HG02852 (cell line): ENCODE data around the gene CALML5.

Source experiments
- ATAC-seq: cut with Tn5 transposase; IDR thresholded peaks from one replicate; pipeline ENCODE4 v1.9.1; 2021; ENCODE audit warnings: mild to moderate bottlenecking, moderate library complexity; ENCODE audit not compliant: unreplicated experiment

CALML5 gene

DNA sequence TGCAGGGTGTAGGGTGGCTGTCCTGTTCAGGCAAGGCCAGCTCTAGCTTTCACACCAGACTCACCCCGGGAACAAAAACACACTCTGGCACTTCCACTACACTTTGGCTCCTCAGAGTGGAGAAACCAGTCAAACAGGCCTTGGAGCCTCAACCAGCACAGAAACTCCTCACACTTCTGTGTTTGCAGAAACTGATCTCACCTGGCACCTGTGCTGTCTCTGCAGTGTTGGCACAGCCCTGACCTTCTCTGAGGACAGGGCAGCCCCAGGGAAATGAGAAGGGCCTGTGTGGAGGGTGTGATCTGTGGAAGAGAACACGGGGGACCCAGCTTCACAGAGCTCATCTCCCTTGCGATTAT, 4.1 kb upstream of the CALML5 start:
- ATAC-seq, result no peak

DNA sequence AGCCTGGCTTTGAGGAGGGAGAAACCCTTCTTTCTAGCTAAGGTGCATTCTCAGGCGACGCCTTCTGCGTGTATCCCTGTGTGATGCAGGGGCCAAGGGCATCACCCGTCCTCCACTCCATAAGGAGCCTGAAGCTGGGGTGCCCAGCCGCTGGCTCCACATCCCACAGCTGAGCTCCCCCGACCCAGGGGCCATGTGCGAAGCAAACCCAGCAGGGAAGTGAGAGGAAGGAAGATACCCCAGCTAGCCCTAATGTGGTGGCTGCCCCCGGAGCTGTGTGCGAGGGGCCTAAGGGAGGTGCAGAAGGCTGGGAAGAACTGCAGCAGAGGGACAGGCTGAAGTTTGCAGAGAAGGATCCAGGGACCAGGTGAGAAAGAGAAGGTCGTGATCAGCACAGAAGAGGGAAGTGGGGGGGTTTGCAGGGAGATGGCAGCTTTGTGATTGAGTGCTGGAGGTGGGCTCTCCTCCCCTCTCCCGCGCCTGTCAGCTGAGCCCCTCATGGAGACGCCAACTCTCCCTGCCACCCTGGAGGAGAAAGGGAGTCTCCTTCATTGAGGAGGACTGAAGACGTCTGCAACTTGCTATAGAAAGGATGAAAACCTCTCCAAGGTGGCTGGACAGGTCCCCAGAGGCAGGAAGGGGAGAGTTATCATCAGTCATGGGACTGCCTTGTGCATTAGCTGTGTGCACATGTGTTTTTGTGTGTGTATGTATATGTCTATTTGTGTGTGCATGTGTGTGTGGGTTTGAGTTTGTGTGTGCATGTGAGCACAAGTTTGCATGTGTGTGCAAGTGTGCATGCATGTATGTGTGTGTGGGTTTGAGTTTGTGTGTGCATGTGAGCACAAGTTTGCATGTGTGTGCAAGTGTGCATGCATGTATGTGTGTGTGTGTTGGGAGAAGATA, 3.5 kb upstream of the CALML5 start:
- ATAC-seq, result no peak

DNA sequence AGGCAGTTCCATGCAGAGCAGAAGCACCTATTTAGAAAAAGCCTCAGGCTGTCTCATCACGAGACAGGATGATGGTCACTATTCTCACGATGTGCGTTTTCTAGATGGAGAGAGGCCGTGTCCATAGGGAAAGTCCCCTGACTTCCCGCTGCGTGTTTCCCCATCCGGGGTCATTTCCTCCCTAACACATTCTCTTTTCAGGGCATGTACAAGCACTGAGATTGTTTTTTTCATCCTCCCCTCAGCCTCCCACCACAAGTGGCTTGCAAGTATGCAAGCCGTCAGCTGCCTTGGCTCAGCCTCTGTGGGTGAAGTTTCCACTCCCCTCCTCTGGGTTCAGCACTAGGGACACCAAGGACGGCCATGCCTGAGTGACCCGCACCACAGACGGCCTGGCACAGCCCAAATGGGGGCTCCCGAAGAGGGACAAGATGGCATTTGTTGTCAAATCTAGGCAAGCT, 2.7 kb upstream of the CALML5 start:
- no peak for ATAC-seq

DNA sequence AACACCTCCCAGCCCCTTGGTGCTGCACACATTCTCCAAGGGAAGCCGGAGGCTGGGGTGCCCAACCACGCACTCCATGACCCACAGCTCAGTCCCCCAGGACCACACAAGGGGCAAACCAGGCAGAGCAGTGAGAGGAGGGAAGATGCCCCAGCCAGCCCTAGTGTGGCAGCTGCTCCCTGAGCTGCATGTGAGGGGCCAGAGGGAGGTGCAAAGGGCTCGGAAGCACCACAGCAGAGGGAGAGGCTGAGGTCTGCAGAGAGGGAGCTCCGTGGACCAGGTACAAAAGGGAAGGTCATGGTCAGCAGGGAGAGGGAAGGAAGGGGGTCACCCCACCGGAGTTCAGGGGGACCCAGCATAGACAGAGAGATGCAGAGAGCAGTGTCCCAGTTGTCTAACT, 1.5 kb upstream of the CALML5 start:
- no peak for ATAC-seq

DNA sequence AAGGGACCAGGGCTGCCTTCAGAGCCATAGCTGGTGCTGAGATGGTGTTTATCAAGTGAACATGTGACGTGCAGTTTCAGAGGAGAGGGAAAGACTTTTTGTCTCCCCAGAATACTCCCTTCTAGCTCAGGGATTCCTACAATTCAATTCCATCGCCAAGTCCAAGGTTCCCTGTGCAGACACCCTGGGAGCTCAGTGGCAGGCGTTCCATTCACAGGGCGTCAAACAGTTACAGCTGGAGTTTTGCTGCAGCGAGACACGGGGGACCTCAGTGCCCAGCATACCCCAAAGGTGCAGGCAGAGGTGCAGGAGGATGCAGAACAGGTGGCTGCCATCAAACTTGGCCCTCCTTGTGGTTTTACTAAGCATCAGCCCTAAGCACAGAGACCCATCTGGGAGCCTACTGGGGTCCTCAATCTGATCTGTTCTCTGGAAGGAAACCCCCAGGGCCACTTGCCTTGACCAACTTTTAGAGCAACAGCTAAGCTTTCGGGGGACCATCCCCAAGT, 846 bp upstream of the CALML5 start:
- ATAC-seq, result no peak

DNA sequence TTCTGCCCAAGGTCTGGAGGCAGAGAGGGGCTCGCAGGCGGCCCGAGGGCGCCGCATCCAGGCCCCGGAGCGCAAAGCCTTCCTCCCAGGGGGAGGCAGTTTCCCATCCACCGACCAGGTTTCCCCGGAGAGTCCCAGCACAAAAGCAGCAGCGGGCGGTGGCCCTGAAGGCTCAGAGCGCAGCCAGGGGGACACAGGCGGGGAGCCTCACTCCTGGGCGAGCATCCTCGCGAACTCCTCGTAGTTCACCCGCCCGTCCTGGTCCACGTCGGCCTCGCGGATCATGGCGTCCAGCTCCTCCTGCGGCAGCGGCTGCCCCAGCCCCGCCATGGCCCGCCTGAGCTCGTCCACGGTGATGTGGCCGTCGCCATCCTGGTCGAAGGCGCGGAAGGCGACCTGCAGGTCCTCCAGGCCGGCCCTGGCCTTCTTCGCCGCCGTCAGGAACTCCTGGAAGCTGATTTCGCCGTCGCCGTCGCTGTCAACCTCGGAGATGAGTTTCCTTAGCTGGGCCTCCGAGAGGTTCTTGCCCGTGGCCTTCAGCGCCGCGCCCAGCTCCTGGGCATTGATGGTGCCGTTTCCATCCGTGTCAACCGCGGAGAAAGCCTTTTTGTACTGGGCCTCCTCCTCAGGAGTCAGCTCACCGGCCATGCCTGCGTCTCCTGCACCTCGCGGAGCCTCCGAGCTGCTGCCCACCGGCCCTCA, 428 bp downstream of the CALML5 start:
- no peak for ATAC-seq

DNA sequence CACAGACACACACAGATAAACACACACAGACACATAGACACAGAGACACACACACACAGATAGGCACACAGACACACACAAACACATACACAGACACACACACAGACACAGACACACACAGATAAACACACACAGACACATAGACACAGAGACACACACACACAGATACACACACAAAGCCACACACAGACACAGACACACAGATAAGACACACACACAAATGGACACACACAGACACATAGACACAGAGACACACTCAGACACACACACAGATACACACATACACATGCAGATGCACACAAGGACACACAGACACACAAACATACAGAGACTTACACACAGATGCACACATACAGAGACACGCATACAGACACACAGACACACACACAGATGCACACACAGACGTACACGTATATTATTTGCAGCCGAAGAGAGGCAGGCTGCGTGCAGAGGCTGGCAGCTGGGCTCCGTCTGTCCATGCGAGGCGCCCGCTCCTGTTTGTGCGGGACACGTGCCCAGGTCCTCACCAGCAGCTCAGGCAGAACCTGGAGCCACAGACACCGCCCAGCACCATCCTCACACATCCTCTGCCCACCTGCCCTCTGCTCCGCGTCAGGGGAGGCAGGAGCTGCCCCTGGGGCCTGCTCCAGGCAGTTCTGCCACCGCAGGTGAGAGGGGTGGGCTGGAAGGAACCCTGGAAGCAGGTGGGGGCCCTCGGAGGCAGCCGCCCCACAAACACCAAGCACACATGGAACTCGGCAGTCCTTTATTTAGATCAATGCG, 1.2 kb downstream of the CALML5 start:
- no peak for ATAC-seq

DNA sequence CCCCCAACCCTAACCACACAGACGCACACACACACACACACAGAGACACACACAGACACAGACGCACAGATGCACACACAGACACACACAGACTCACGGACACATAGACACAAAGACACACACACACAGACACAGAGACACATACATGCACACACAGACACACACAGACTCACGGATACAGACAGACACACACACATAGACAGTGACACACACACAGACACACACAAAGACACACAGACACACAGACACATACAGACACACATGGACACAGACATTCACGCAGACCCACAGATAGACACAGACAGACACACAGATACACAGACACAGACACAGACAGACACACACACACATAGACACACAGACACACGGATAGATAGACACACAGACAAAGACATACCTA, 2.1 kb downstream of the CALML5 start:
- no peak for ATAC-seq

DNA sequence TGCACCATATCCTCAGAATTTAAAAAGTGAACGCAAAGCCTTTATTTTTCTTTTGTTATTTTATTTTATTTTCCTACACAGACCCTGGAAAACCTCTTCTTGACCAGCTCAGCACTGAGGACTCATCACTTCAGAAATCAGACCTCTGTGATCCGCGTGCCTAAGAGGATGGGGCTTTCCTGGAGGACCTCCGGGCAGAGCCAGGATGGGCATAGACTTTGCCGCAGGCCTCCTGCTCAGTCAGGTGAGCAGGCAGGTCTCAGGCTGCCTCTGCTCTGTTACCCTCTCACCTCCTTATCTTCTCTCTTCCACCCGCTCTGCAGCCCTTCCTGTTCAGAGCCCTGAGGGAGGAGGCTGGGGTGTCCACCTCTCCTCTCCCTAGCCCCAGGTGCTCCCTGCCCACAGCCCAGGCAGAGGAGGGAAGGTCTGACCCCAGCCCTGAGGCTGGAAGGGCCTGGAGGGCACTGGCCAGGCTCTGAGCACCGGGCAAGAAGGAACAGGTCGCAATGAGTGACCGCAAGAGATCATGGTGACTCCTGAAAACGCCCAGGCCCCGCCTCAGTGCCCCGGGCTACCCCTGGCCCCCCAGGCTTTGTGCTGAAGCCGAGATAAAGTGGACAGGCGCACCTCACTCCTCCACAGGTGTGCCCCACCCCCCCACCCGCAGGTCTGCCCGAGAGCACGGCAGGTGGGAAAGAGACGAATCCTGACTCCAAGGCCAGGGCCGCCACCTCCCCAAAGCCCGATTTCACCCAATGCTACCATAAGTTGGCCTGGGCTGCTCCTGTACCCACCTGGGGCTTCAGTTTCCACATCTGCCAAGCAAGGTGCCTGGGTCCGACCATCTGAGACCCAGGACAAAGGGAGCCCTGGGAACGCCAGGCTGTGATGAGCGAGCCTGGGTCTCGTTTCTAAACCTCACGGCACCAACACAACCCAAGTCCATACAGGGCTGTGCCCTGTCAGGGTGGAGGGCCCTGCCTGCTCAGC, 2.8 kb downstream of the CALML5 start:
- ATAC-seq, result no peak

DNA sequence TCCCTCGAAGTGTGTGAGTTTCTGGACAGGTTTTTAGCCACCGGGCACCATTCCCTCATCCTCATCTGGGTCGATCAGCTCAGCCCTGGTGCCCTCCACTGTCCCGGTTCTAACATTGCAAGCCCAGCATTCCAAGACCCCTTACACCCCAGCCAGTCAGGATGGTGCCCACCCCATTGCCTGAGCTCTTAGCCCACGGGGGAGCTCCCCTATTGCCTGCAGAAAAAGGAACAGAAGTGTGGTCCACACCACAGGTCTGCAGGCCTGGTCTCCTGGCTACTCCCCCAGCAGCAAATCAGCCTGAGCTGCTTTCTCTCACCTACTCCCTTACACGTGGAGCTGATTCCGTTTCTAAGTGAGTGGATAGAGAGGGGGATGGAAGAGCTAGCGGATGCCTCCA, 4.8 kb downstream of the CALML5 start:
- ATAC-seq, result no peak

DNA sequence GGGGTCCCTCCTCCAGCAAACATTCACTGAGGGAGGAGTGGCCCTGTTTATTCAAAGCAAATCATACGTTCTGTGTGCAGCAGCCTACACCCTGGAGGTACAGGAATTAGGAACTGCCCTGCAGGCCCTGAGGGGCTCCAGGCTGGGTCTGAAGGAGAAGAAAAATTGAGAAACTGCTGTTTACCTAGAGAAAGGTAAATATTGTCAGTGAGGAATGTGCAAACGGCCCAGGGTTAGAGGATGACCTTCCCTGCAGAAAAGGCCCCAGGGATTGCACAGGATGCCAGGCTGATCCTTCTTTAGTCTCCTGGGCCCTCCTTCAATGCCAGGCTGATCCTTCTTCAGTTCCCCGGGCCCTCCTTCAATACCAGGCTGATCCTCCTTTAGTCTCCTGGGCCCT, 5.7 kb downstream of the CALML5 start:
- ATAC-seq, result no peak

DNA sequence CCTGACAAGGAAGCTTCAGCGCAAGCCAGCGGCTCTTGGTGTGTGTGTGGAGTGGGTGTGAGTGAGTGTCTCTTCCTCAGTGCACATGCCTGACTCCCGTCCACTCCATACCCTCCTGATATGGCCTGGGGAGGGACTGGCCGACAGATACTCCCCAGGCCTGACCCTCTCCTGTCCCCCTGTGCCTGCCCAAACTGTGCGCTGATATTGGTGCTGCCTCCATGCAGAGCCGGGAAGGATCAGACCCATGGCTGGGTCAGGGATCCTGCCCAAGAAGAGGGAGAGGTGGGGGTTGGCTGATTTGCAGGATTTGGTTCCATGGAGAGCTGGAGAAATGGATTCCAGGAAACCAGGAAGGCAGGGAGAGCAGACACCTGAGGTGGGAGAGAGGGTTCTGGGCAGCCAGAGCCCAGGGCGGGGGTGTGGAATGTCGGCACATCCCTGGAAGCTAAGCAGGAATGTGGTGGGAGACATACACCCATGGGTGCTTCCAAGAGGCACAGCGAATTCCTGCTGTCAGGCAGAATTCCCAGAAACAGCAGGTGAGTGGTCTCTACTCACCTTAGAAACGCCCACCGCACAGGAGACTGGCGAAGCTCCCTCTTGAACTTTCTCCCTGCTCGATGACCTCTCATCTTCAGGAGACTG, 6.3 kb downstream of the CALML5 start:
- no peak for ATAC-seq

DNA sequence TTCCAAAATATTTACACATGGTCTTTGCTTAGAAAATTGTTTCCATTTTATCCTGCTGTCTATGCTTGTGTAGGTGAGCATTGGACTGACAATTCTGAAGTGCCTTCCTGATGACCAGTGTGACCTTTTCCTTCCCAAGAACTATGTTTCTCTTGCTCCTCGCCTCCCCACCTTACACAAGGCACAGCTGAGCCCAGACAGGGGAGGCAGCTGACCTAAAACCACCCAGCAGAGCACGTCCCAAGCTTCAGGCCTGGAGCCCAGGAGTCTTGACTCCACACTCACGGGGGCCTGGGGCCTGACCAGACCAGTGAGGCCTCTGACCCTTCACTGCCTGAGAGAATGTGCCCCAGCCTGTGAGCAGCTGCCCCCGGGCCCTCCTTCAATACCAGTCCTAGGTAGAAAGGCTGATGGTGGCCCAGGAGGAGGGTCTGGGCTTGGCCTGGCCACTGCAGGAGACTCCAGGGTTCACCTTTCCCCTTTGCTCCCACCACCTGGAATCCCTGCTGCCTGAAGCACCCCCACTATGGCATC, 7.0 kb downstream of the CALML5 start:
- ATAC-seq, result no peak

DNA sequence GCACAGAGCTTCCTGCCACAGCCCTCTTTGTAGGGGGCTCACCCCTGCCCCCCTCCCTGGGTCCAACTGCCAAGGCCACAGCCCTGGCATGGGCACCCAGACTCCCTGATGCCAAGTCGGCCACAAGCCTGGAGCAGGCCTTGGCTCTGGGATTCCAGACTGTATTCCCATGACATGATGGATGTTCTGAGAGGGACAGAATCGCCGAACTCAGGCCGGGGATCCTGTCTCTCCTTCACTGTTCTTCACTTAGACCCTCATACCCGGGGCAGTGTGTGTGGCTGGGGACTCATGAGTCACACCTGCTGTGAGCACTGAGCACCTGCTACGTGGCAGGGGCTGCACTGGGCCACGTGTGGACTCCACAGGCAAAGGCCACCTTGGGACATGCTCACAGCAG, 7.9 kb downstream of the CALML5 start:
- ATAC-seq, result no peak

DNA sequence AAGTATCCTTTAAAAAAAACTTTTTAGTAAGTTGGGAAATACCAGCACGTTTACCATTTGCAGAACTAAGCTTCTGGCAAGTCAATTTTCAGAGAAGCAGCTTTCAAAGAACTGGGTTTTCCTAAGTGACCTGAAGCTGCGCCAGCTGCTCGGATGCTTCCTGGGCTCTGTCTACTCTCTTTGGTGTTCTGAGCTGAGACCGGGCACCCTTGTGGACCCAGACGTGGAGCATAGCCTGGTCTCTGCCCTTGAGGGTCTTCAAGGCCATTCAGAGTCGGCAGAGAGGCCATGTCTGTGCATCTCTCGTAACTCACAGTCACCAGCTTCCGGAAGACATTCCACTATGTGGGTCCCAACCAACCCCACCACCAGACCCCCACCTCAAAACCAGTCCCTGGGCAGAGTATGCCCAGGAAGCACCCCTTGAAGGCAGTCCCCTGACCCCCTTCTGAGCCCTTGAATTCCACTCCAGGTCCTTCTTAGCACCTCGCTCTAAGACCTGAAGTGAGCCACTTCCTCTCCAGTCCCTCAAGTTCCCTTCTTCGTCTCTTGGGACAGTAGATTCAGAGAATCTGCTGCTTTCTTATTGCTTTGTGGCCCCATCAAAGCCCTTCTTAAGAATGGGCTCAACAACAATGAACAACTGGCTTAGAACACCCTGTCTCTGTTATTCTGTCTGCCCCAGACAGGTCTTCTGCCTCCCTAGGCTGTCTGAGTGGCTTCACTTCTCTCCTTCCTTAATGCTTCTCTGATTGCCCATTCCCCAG, 8.5 kb downstream of the CALML5 start:
- no peak for ATAC-seq

DNA sequence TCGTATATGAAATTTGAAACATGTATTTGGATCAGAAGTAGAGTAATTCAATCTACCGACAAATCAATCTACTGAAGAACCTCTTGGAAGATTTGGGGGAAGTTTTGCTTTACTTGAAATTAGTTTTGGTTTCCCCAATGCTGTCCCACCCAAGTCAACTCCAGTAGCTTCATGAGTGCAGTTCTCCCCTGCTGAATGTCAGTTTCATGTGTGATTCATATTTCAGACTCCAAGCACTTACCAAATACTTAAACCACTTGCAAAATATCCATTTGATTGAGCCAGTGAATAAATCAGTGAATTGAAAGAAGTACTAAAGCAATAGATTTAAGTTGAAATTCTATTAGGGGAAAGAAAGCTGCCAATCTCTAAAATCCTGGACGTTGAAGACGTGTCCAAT, 9.3 kb downstream of the CALML5 start:
- ATAC-seq, result no peak

DNA sequence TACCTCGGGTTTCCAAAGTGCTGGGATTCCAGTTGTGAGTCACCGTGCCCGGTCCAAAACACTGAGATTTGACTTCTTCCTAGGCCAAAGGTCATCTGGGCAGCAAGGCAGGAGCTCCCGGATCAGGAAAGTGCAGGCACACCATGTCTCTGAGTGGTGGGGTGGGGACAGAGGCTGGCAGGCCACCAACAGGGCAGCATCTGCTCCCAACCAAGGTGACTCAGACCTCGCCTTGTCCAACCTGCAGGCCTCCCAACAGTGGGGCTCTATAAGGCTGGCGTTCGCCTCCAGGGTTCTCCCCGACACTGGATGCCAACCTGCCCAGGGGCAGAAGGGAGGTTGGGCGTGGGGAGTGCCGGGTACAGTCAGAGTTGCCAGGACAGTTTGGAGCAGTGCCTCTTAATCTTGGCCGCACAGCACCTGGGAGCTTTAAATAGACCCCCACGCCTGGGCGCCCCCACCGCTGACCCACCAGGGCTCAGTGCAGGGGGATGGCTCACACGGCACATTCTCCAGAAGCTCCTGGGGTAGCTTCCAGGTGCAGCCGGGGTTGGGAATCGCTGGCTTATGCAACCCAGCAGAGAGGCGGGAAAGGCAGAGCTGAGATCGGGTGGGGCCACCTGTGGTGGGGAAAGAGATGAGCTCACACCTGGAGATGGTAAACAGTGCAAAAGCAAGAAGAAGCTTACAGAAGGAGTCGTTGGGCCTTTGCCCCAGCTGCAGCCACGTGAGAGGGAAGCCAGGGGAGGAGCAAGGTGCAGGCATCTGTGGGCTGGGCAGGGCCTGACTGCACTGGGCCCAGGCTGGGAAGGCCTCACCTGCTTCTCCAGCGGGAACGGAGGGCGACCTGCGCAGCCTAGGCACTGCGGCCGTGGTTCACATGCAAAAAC, 10.9 kb downstream of the CALML5 start:
- ATAC-seq, result no peak

DNA sequence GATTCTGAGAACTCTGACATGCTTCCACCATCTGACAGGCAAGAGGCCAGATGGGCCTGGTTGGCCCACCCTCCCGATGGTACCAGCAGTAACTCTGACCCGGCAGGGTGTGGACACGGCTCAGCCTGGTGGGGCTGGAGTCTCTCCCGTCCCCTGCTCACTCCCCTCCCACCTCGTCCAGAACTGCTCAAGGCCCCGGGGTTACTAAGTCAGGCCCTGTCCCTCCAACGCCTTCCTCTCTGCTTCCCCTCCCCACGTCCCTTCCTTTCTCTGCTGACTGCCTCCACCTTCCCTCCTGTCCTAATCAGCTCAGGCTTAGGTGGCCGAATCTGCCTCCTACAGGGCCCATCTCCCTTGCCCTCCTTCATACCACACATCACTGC, 12.5 kb downstream of the CALML5 start:
- no peak for ATAC-seq
